Liver (tissue), 3 donors: ENCODE measurements around the gene CATSPER3.

Source experiments
- CTCF ChIP-seq: fragments of 150-350 bp; IDR thresholded peaks from 2 replicates; pipeline ENCODE4 v1.5.1; 2017; ENCODE audit warnings: improper control_type of control experiment, low read depth, low read length; ENCODE audit not compliant: missing input control
- EGR1 ChIP-seq, 2 donors: IDR thresholded peaks; 2 replicates each; pipeline ENCODE4 v1.6.1; 2016 to 2018; ENCODE audit warnings: antibody characterized with exemption in 2 of 2, low read depth in 2 of 2
- FOXA1 ChIP-seq: IDR thresholded peaks from 2 replicates; pipeline ENCODE4 v1.6.1; 2016; ENCODE audit warnings: antibody characterized with exemption
- MAX ChIP-seq: IDR thresholded peaks from 2 replicates; pipeline ENCODE4 v1.6.1; 2016; ENCODE audit warnings: antibody characterized with exemption
- RAD21 ChIP-seq, 2 donors: IDR thresholded peaks; 2 replicates each; pipeline ENCODE4 v1.6.1; 2016; ENCODE audit warnings: antibody characterized with exemption in 2 of 2, mild to moderate bottlenecking in 2 of 2
- REST ChIP-seq: IDR thresholded peaks from 2 replicates; pipeline ENCODE4 v1.6.1; 2016; ENCODE audit warnings: antibody characterized with exemption, mild to moderate bottlenecking
- RXRA ChIP-seq, 2 donors: IDR thresholded peaks; 2 replicates each; pipeline ENCODE4 v1.6.1; 2017 to 2018; ENCODE audit warnings: antibody characterized with exemption in 2 of 2, mild to moderate bottlenecking in 1 of 2
- TAF1 ChIP-seq: conservative IDR thresholded peaks from 2 replicates; pipeline ENCODE4 v1.6.1; 2016; ENCODE audit warnings: antibody characterized with exemption, mild to moderate bottlenecking
- YY1 ChIP-seq: IDR thresholded peaks from 2 replicates; pipeline ENCODE4 v1.6.1; 2016; ENCODE audit warnings: antibody characterized with exemption, mild to moderate bottlenecking
- ZBTB33 ChIP-seq: IDR thresholded peaks from 2 replicates; pipeline ENCODE4 v1.6.1; 2016; ENCODE audit warnings: antibody characterized with exemption
- donor health status: healthy.
- donor health status: healthy.

DNA sequence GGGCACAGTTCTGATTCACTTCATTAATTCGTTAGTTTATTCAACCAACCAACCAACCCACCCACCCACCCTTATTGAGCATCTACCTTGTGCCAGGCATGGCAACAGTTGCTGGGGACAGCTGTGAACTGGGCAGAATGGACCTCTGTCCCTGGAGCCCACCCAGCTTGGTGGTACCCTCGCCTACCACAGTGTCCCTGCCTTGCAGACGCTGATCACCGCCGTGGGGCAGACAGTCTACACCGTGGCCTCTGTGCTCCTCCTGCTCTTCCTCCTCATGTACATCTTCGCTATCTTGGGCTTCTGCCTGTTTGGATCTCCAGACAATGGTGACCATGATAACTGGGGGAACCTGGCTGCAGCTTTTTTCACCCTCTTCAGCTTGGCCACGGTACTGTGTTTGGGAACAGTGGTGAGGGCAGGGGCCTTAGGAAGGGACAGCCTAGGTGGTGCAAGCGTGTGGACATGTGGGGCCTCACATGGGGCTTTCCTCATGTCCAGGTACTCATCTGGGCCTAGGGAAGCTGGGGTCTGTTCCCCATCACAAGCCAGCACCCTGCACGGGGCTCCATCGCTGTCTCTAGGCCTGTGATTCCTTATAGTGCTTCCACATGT is 40.1 kb downstream of the CATSPER3 start:
- TF ChIP-seq MAX (no peak), YY1 (no peak), CTCF (no peak), ZBTB33 (no peak), REST (no peak), EGR1 (IDR thresholded peaks at IDR 0.05; ENCODE audit: low read depth in 2 of 2) (no peak), TAF1 (no peak), RXRA (IDR thresholded peaks at IDR 0.05) (no peak), RAD21 (IDR thresholded peaks at IDR 0.05) (no peak), FOXA1 (no peak)
